Neural cell (in vitro differentiated cells): ENCODE measurements around the gene IL21R. TPM values are rescaled to one million over a fixed set of nuclear protein-coding genes. Genes with fewer than 3 reads are reported as not detected.

Source experiments
- H2AFZ ChIP-seq: fragments of 200-600, 300-800 bp; sonication (generic), shearing (Covaris generic); 2 replicates; pipeline ENCODE4 v1.6.0; 2014; ENCODE audit warnings: low read depth, mild to moderate bottlenecking, antibody characterized with exemption, low read length, moderate library complexity
- H3F3A ChIP-seq: fragments of 200-600 bp; shearing (Covaris generic); 2 replicates; pipeline ENCODE4 v1.6.1; 2016; ENCODE audit warnings: mild to moderate bottlenecking, moderate library complexity, mixed read lengths, antibody characterized with exemption, low read length; ENCODE audit not compliant: insufficient read depth, poor library complexity, severe bottlenecking
- H3K27ac ChIP-seq: fragments of 200-600, 300-800 bp; sonication (generic), shearing (Covaris generic); 2 replicates; pipeline ENCODE4 v1.5.1; 2014; ENCODE audit warnings: mild to moderate bottlenecking, low read length, moderate library complexity
- H3K27me3 ChIP-seq: fragments of 300-800, 200-600 bp; sonication (generic), shearing (Covaris generic); 2 replicates; pipeline ENCODE4 v1.6.0; 2014; ENCODE audit warnings: mild to moderate bottlenecking, low read depth, low read length, moderate library complexity; ENCODE audit not compliant: insufficient read depth
- H3K36me3 ChIP-seq: fragments of 300-800, 200-600 bp; sonication (generic), shearing (Covaris generic); 2 replicates; pipeline ENCODE4 v1.5.1; 2014; ENCODE audit warnings: mild to moderate bottlenecking, antibody characterized with exemption, low read length, moderate library complexity; ENCODE audit not compliant: insufficient read depth
- H3K4me2 ChIP-seq: fragments of 300-800, 200-600 bp; sonication (generic), shearing (Covaris generic); 2 replicates; pipeline ENCODE4 v1.6.0; 2014; ENCODE audit warnings: mild to moderate bottlenecking, low read length
- H3K4me3 ChIP-seq: fragments of 300-800, 200-600 bp; sonication (generic), shearing (Covaris generic); 2 replicates; pipeline ENCODE4 v1.5.1; 2014; ENCODE audit warnings: mild to moderate bottlenecking, low read length, moderate library complexity
- H3K79me2 ChIP-seq: fragments of 200-600 bp; shearing (Covaris generic); replicated peaks from 2 replicates; pipeline ENCODE4 v1.6.0; 2014; ENCODE audit warnings: mild to moderate bottlenecking, low read length, moderate library complexity; ENCODE audit not compliant: insufficient read depth
- H3K9ac ChIP-seq: fragments of 300-800, 200-600 bp; sonication (generic), shearing (Covaris generic); 2 replicates; pipeline ENCODE4 v1.6.1; 2016; ENCODE audit warnings: mild to moderate bottlenecking, low read length, mixed read lengths
- H3K9me2 ChIP-seq: fragments of 200-600 bp; shearing (Covaris generic); 2 replicates; pipeline ENCODE4 v1.6.1; 2016; ENCODE audit warnings: mild to moderate bottlenecking, low read length, mixed read lengths; ENCODE audit not compliant: insufficient read depth
- H3K9me3 ChIP-seq: fragments of 200-600, 300-800 bp; sonication (generic), shearing (Covaris generic); 2 replicates; pipeline ENCODE4 v1.6.1; 2016; ENCODE audit warnings: mild to moderate bottlenecking, mixed run types, low read length, moderate library complexity, mixed read lengths
- H4K20me1 ChIP-seq: fragments of 200-600 bp; shearing (Covaris generic); 2 replicates; pipeline ENCODE4 v1.6.1; 2016; ENCODE audit warnings: mild to moderate bottlenecking, mixed run types; ENCODE audit not compliant: insufficient read depth
- CTCF ChIP-seq: fragments of 450-650 bp; IDR thresholded peaks from 2 replicates; pipeline ENCODE4 v1.5.1; 2014; ENCODE audit warnings: antibody characterized with exemption, mild to moderate bottlenecking, moderate library complexity; ENCODE audit not compliant: poor library complexity, severe bottlenecking
- EP300 ChIP-seq: fragments of 450-650 bp; conservative IDR thresholded peaks from 2 replicates; pipeline ENCODE4 v1.6.1; 2014; ENCODE audit warnings: antibody characterized with exemption, mild to moderate bottlenecking, moderate library complexity; ENCODE audit not compliant: poor library complexity, severe bottlenecking
- EZH2 ChIP-seq: fragments of 200-600, 300-800 bp; shearing (Covaris generic), sonication (generic); IDR thresholded peaks from 2 replicates; pipeline ENCODE4 v1.6.1; 2014; ENCODE audit warnings: antibody characterized with exemption, low read length, borderline replicate concordance, mild to moderate bottlenecking; ENCODE audit not compliant: insufficient read depth, poor library complexity, severe bottlenecking
- MXI1 ChIP-seq: fragments of 450-650 bp; conservative IDR thresholded peaks from 2 replicates; pipeline ENCODE4 v1.6.1; 2014; ENCODE audit warnings: antibody characterized with exemption, mild to moderate bottlenecking; ENCODE audit not compliant: poor library complexity, severe bottlenecking
- POLR2AphosphoS5 ChIP-seq: IDR thresholded peaks from 2 replicates; pipeline ENCODE4 v1.6.1; 2012
- RAD21 ChIP-seq: fragments of 450-650 bp; conservative IDR thresholded peaks from 2 replicates; pipeline ENCODE4 v1.6.1; 2014; ENCODE audit warnings: antibody characterized with exemption, mild to moderate bottlenecking, moderate library complexity
- SMC3 ChIP-seq: fragments of 450-650 bp; conservative IDR thresholded peaks from 2 replicates; pipeline ENCODE4 v1.6.1; 2014; ENCODE audit warnings: antibody characterized with exemption, mild to moderate bottlenecking, moderate library complexity; ENCODE audit not compliant: poor library complexity
- TAF1 ChIP-seq: IDR thresholded peaks from 2 replicates; pipeline ENCODE4 v1.6.1; 2012; ENCODE audit warnings: low read depth
- polyA plus RNA-seq: library from polyadenylated mRNA; depleted of rRNA; stranded (reverse); fragments of >200 nt; gene quantifications from 2 replicates; pipeline ENCODE4 v1.2.3, GENCODE V29; 2014
- TF ChIP-seq, protein P1 (sequence below): IDR thresholded peaks from 2 replicates; pipeline ENCODE4 v1.6.1; 2012; ENCODE audit warnings: borderline replicate concordance

The IL21R gene
- polyA plus RNA-seq, 1 donor from 2014 or later, result not detected

DNA sequence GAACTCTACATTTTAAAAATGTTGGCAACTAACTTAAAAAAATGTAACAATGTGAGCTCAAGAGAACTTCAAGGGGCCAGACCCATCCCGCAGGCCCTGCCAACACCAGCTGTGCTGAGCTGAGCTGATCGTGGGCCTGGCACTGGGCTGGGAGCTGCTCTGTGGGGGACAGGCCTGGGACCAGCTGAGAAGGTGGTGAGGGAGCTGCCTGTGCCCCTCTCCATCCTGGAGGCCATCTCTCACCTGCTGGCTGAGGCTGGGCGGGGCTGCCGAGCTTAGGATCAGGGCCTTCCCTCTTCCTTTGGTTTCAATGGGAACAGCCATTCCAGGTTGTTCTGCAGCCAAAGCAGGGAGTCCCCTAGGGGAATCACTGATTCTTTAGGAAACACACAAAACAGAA, 58.2 kb downstream of the IL21R start:
- Histone ChIP-seq H3K9me3 (no peaks in the 10 kb centered on the region), H3K4me3 (no peak overlapping the region), H3K79me2 (no peaks in the 10 kb centered on the region), H3K36me3 (no peaks in the 10 kb centered on the region), H4K20me1 (no peaks in the 10 kb centered on the region), H3K9me2 (no peaks in the 10 kb centered on the region), H3K27ac (no peak overlapping the region), H3K27me3 (no peaks in the 10 kb centered on the region), H2AFZ (no peak overlapping the region), H3K9ac (no peak overlapping the region), H3F3A (no peaks in the 10 kb centered on the region), H3K4me2 (no peak overlapping the region)
- no peak for TF ChIP-seq EZH2
- TF ChIP-seq TAF1, result no peak
- no peak for TF ChIP-seq EP300
- TF ChIP-seq CTCF, result no peak
- TF ChIP-seq RAD21, result no peak
- no peak for TF ChIP-seq MXI1
- TF ChIP-seq, protein P1, sequence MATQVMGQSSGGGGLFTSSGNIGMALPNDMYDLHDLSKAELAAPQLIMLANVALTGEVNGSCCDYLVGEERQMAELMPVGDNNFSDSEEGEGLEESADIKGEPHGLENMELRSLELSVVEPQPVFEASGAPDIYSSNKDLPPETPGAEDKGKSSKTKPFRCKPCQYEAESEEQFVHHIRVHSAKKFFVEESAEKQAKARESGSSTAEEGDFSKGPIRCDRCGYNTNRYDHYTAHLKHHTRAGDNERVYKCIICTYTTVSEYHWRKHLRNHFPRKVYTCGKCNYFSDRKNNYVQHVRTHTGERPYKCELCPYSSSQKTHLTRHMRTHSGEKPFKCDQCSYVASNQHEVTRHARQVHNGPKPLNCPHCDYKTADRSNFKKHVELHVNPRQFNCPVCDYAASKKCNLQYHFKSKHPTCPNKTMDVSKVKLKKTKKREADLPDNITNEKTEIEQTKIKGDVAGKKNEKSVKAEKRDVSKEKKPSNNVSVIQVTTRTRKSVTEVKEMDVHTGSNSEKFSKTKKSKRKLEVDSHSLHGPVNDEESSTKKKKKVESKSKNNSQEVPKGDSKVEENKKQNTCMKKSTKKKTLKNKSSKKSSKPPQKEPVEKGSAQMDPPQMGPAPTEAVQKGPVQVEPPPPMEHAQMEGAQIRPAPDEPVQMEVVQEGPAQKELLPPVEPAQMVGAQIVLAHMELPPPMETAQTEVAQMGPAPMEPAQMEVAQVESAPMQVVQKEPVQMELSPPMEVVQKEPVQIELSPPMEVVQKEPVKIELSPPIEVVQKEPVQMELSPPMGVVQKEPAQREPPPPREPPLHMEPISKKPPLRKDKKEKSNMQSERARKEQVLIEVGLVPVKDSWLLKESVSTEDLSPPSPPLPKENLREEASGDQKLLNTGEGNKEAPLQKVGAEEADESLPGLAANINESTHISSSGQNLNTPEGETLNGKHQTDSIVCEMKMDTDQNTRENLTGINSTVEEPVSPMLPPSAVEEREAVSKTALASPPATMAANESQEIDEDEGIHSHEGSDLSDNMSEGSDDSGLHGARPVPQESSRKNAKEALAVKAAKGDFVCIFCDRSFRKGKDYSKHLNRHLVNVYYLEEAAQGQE, result no peak
- no peak for TF ChIP-seq SMC3
- no peak for TF ChIP-seq POLR2AphosphoS5

GRCh38 chr16:27460663-27461482, 58.9 kb downstream of the IL21R start:
- H3K9ac ChIP-seq, result no peak overlapping the region
- no peaks in the 10 kb centered on the region for H3K36me3 ChIP-seq
- no peaks in the 10 kb centered on the region for H3K9me2 ChIP-seq
- no peak overlapping the region for H2AFZ ChIP-seq
- no peaks in the 10 kb centered on the region for H3K9me3 ChIP-seq
- no peak overlapping the region for H3K4me2 ChIP-seq
- H3F3A ChIP-seq, result no peaks in the 10 kb centered on the region
- H3K79me2 ChIP-seq, result no peaks in the 10 kb centered on the region
- H3K27ac ChIP-seq, result no peak overlapping the region
- H4K20me1 ChIP-seq, result no peaks in the 10 kb centered on the region
- TF ChIP-seq MXI1 (no peak), POLR2AphosphoS5 (no peak), EZH2 (no peak), TAF1 (no peak), RAD21 (no peak), CTCF (no peak), EP300 (no peak), SMC3 (no peak)
- TF ChIP-seq, protein P1, result no peak
- H3K4me3 ChIP-seq, result no peak overlapping the region
- H3K27me3 ChIP-seq, result no peaks in the 10 kb centered on the region
